ENCODE results near the gene ELAVL3.

DNA sequence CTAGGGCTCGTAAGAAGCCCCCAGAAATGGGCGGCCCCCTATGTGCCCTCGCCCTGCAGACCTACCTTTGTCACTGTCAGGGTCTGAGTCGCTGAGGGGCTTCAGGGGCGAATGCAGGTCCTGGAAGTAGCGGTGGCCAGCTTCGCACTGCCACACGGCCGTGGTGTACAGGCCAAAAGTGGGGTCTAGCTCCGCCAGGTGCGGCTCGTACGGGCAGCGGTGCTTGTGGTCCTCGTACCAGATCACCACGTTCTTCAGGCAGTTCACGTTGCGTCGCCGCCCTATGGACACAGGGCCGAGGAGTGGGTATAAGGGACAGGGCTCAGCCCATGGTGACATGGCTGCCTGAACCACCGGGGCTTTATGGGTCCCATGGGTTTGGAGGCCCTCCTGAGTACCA is 15.0 kb upstream of the ELAVL3 start:
- TF ChIP-seq POLR2A (IDR thresholded peaks at IDR 0.05) (no peak), CTCF (IDR thresholded peaks at IDR 0.05) (no peak), POLR2AphosphoS5 (IDR thresholded peaks at IDR 0.05) (no peak), EP300 (IDR thresholded peaks at IDR 0.05) (no peak)

Data from upper lobe of left lung (tissue), 4 donors.